Measurements from ENCODE around the gene EPB41L4B. TPM values are rescaled to one million over a fixed set of nuclear protein-coding genes. Genes with fewer than 3 reads are reported as not detected.
A peak's percentile ranks its signal among the peaks of the same experiment; 100 is the strongest.
"Not testable (repeated sequence)": the region's sequence is repeated elsewhere in the genome, so short reads cannot be mapped to it uniquely, and the experiment has no call there.

EPB41L4B gene
- polyA plus RNA-seq (ENCODE audit: insufficient read length in 4 of 4), result 10 to 100 TPM in 3 of 4 donors, 1 to 10 TPM in 1; 4.0 to 22.2 (median 15.4) TPM

GRCh38 chr9:109320742-109321448 lies at the start of gene EPB41L4B:
TSS of gene EPB41L4B (minus strand) at chr9:109321059. CDS start at chr9:109320446, 613 bp downstream.
- DNase-seq (ENCODE audit: low read depth in 4 of 4, low spot score in 3 of 4), result peak in 3 of 4 donors; percentile 71 to 82 (median 75)

- no peak for DNase-seq (ENCODE audit: low read depth in 4 of 4, low spot score in 3 of 4)
Observed at GRCh38 chr9:109369285-109369684, 48.4 kb upstream of the EPB41L4B start.

- no peak for DNase-seq (ENCODE audit: low read depth in 4 of 4, low spot score in 3 of 4)
Observed at GRCh38 chr9:109360771-109361170, 39.9 kb upstream of the EPB41L4B start.

DNA sequence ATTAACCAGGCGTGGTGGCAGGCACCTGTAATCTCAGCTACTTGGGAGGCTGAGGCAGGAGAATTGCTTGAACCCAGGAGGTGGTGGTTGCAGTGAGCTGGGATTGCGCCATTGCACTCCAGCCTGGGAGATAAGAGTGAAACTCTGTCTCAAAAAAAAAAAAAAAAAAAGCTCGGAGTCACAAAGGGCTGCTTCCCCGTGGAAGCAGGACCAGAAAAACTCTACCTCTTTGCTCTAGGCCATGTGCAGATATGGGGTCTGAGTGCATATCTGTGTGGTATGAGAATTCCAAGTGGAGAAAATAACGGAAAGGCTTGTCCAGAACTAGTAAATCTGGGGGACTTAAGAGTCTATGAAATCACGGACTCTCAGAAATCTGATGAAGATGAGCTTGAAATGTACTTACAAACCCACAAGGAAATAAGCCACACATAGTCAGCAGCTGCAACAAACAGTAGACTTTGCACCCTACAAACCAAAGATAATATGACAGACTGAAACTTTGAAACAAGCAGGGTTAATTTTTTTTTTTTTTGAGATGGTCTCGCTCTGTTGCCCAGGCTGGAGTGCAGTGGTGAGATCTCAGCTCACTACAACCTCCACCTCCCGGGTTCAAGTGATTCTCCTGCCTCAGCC lies 38.2 kb upstream of the EPB41L4B start:
- DNase-seq (ENCODE audit: low read depth in 4 of 4, low spot score in 3 of 4), result not testable (repeated sequence)

DNA sequence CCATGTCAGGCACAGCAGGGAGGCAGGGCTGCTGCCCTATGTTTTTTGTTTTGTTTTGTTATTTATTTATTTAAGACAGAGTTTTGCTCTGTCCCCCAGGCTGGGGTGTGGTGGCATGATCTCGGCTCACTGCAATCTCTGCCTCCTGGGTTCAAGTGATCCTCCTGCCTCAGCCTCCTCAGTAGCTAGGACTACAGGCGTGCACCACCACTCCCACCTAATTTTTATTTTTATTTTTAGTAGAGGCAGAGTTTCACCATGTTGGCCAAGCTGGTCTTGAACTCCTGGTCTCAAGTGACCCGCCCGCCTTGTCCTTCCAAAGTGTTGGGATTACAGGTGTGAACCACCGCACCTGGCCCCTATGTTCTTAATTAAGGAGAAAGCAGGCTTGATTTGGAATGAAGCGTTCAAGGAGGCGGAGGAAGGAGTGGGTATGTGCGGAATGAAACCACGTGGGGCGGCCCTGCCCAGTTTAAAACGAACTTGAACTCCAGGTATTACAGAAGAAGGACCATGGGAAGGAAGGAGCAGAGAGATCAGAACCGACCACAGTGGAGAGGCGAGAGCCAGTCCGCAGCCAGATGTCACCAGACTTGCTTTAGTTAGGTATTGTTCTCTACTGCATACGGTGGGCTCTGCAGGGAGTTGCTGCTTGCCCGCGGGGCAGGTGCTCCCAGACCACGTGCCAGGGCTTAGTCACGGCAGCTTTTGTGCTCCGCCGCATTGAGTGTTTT lies 34.9 kb upstream of the EPB41L4B start:
- DNase-seq (ENCODE audit: low read depth in 4 of 4, low spot score in 3 of 4), result no peak

- no peak for DNase-seq (ENCODE audit: low read depth in 4 of 4, low spot score in 3 of 4)
Observed at GRCh38 chr9:109354190-109354589, 33.3 kb upstream of the EPB41L4B start.

- no peak for DNase-seq (ENCODE audit: low read depth in 4 of 4, low spot score in 3 of 4)
Observed at GRCh38 chr9:109351032-109351431, 30.2 kb upstream of the EPB41L4B start.

DNA sequence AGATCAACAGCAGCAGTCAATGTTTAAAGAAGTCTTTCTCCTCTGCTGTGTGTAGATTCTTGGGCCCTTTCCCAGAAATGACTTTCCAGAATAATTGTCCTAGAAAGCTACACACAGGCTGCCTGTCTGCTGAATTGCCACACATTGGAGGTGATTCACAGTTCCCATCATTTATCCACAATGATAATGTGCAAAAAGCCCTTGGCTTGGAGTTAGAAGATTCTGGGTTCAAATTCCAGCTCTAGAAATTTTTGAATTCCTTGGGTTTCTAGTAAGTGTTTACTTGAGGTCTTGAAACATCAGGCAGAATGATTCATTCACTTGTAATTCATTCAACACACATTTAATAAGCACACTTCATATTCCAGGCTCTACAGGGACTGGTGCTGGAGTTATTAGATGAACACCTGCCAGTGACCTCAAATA lies 28.6 kb upstream of the EPB41L4B start:
- no peak for DNase-seq (ENCODE audit: low read depth in 4 of 4, low spot score in 3 of 4)

- no peak for DNase-seq (ENCODE audit: low read depth in 4 of 4, low spot score in 3 of 4)
Observed at GRCh38 chr9:109346904-109347303, 26.0 kb upstream of the EPB41L4B start.

GRCh38 chr9:109344866-109345265 lies 24.0 kb upstream of the EPB41L4B start:
- no peak for DNase-seq (ENCODE audit: low read depth in 4 of 4, low spot score in 3 of 4)

DNA sequence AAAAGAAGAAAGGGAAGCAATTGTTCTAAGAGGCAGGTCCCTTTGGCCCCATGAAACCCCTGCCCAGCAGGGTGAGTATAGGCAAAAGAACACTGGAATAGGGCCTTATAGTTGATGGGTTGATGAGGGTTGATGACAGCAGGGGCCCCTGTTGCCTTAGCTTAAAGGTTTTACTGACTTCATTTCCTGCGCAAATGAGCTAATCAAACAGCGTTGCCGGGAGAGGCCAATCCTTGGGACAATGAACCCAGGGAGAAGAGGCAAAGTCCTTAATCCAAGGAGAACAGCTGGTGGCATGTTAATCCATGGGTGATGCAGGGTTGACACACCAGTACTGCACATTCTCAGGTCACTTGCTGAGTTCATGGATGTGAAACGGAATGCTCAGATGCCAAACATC lies 22.0 kb upstream of the EPB41L4B start:
- no peak for DNase-seq (ENCODE audit: low read depth in 4 of 4, low spot score in 3 of 4)

DNA sequence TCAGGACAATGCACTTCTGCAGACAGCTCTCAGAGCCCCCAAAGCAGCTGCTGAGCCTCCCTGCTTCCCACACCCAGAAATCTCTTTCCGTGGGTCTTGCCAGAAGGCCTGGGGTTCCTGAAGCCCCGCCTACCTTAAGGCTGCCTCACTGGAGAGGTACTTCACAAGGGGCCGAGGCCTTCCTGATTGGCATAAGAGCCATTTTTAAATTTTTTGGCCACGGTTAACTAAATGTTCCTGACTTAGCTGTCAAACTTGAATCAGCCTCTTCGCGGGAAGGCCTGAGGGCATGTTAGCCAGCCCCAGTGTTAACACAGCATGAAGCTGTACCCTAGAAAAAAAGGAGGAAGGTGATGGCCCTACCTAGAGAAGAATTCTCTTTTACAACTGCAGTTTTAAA lies 20.7 kb upstream of the EPB41L4B start:
- DNase-seq (ENCODE audit: low read depth in 4 of 4, low spot score in 3 of 4), result no peak

DNA sequence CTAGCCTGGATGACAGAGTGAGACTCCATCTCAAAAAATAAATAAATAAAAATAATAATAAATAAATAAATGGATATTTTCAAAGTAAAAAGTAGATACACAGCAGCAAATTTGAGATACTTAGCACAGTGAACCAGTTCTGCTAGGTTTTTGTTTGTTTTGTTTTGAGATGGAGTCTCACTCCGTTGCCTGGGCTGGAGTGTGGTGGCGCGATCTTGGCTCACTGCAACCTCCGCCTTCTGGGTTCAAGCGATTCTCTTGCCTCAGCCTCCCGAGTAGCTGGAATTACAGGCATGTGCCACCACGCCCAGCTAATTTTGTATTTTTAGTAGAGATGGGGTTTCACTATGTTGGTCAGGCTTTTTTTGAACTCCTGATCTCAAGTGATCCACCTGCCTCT lies 20.1 kb upstream of the EPB41L4B start:
- not testable (repeated sequence) for DNase-seq (ENCODE audit: low read depth in 4 of 4, low spot score in 3 of 4)

- DNase-seq (ENCODE audit: low read depth in 4 of 4, low spot score in 3 of 4), result no peak
Observed at GRCh38 chr9:109336409-109336808, 15.6 kb upstream of the EPB41L4B start.

DNA sequence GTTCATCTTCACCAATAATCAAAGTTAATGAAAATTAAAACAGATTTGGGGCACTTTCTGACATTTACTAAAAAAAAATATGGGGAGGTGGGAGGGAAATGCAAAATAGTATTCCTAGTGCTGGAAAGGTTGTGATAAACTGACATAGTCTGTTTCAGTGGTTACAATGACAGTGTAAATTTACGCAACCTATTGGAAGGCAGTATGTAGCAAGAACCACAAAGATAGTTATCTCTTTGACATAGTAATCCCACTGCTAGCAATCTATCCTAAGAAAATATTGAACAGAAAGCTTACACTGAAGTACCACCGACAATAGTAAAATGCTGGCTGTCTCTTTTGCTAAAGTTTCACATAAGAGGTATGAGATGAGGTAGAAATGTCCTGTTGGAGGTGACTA lies 15.1 kb upstream of the EPB41L4B start:
- DNase-seq (ENCODE audit: low read depth in 4 of 4, low spot score in 3 of 4), result no peak

DNA sequence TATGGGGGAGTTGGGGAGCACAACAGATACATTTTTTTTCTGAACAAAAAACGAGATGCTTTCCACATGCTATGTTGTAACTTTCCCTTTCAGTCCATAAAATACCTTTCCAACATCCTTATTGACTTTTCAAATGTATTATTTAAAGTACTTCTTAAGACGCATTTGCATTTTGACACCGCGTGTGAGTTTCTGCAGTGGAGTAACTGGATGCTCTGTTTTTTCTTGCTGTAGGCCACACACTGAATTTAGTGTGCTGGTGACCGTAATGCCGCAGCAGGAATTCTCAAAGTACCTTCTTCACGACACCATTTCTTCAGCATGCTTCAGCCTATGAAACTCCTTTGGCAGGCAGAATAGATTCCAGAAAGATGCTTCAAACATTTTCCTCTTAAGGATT lies 14.3 kb upstream of the EPB41L4B start:
- DNase-seq (ENCODE audit: low read depth in 4 of 4, low spot score in 3 of 4), result no peak

- no peak for DNase-seq (ENCODE audit: low read depth in 4 of 4, low spot score in 3 of 4)
Observed at GRCh38 chr9:109331353-109331752, 10.5 kb upstream of the EPB41L4B start.

DNA sequence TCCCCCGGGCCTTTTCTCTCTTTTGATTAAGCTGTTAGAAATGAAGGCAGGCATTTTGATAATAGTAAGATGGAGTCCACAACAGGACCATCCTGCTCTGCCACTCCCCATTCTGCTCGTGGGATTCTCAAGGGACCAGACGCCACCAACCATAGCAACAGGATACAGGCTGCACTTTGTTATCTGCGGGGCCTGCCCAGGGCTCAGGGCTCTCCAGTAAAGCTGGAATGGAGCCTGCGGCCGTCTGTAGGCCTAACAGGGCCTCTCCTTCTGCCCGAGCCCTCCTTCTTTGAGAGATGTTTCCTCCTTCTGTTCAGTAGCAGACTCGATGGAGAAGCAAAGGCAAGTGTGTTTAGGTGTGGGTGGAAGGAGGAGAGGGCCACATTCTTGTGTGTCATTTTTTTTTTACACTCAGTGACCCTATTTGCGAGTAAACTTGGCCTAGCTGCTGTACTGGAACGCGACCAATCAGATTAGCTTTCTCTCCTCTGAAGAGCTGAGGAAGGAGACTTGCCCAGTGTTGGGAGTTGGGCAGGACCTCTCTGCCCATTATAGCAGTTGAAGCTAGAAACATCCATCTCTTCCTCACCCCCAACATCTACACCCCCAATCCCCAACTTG lies 8.9 kb upstream of the EPB41L4B start:
- DNase-seq (ENCODE audit: low read depth in 4 of 4, low spot score in 3 of 4), result no peak

DNA sequence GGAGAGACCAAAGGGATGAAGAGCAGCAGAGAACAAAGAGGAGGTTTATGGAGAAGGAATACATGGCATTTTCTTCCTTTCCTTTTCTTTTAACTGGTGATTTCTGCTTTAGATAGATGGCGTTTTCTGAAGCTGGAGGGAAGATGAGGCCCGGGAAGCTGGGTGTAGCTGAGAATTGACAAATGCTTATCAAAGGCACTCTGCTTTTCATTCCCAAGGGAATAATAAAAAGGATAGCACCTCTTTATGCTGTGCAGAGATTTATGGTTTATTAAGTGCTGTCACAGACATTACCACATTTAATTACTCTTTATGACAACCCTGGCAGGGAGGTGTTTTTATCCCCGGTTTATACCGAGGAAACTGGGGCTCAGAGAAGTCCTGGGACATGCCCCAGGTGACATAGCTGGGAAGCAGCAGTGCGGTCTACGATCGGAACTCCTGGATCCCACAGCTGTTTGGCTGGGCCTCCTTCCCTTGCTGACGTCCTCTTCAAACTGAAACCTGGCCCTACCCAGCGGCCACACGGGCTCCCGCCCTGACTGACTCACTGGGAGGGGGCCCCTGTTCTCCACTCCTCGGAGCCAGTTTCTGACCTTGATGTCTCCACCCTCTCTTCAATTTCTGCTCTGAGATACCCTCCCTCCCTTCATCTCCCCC lies 8.2 kb upstream of the EPB41L4B start:
- no peak for DNase-seq (ENCODE audit: low read depth in 4 of 4, low spot score in 3 of 4)

DNA sequence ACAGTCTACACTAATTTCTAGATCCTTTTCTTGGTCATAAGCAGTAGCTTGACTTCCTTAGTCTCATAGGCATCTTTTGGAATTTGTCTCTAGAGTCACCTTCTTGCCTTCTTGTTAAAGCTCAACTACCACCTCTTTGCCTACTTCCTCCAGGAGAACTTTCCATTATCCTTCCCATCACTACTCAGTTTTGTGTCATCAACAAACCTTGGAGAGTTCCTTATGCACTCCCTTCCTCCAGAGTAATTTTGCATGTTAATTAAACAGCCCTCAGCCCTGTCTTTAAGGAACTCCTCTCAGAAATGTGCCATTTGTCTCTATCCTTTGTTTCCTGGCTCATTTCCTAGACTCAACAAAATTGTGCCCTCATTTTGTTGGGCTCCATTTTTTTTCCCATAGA lies 4.2 kb upstream of the EPB41L4B start:
- DNase-seq (ENCODE audit: low read depth in 4 of 4, low spot score in 3 of 4), result no peak

DNA sequence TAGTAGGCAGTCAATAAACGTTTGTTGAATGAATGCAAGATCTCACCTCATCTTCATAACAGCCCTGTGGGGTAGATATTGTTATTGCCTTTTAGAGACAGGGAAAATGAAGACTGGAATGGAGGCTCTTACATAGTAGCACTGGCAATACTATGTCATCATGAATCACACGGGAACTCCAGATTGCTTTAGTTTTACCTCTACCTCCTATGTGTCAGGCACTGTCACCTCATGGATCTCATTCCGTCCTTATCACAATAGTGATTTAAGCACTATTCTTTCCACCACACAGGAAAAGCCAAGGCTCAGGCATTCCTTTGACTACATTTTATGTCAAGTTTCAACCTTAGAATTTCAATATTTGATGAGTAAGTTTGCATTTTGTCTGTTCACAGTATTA lies 2.9 kb upstream of the EPB41L4B start:
- DNase-seq (ENCODE audit: low read depth in 4 of 4, low spot score in 3 of 4), result no peak
